HG02970 (cell line): Measurements from ENCODE around the gene PSMB10.

Experiments
- ATAC-seq: cut with Tn5 transposase; IDR thresholded peaks from one replicate; pipeline ENCODE4 v1.9.1; 2021; ENCODE audit warnings: mild to moderate bottlenecking, moderate library complexity, moderate number of reproducible peaks; ENCODE audit not compliant: unreplicated experiment, low FRiP score

PSMB10 gene

DNA sequence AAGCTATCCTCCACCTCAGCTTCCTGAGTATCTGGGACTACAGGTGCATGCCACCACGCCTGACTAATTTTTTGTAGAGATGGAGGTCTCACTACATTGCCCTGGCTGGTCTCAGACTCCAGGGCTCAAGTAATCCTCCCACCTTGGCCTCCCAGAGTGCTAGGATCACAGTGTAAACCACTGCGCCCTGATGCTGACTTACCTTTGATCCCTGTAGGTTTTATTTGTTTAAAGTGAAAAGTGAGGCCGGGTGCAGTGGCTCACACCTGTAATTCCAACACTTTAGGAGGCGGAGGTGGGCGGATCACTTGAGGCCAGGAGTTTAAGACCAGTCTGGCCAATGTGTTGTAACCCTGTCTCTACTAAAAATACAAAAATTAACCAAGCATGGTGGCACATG, 34.9 kb downstream of the PSMB10 start:
- no peak for ATAC-seq

DNA sequence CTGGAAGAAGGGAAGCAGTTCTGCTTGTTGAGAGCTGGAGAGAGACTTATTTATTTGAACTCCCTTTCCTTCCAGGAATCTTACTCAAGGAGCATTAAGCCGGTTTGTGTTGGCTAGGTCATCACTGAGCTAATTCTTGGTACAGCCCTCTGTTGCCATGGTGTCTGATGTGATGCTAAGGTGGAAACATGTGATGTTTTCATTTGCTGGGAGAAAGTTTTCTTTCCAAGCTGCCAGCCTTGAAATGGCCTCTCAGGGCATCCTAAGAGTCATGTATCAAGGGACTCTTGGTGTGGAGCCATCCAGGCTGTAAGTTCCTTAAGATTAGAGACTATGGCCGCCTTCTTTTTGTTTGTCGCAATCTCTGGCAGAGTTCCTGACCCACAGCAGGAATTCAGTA, 39.4 kb downstream of the PSMB10 start:
- ATAC-seq, result no peak

DNA sequence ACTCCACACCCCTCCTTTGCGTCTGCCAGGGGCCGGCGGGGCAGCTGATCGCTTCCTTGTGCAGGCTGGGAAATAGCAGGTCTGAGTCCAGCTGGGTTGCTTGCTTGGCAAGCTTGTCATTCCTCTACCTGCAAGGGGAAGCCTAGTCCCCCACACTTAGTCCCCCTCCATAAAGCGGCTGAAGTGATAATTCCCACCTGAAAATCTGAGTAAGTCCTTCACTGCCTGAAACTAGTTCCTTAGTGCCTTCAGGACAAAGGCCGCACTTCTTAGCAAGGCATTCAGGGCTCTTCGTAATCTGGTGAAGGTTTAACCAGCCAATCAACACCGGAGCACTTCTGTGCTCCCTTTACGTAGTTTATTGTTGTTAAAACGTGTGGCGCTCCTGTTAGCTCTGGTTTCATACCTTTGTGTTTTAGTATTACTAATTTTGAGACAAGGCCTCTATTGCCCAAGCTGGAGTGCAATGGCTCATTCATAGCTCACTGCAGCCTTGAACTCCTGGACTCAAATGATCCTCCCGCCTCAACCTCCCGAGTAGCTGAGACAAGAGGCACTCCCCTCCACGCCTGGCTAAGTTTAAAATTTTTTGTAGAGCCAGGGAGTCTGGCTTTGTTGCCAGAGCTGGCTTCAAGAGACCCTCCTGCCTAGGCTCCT, 42.8 kb downstream of the PSMB10 start:
- peak; percentile 3 for ATAC-seq

DNA sequence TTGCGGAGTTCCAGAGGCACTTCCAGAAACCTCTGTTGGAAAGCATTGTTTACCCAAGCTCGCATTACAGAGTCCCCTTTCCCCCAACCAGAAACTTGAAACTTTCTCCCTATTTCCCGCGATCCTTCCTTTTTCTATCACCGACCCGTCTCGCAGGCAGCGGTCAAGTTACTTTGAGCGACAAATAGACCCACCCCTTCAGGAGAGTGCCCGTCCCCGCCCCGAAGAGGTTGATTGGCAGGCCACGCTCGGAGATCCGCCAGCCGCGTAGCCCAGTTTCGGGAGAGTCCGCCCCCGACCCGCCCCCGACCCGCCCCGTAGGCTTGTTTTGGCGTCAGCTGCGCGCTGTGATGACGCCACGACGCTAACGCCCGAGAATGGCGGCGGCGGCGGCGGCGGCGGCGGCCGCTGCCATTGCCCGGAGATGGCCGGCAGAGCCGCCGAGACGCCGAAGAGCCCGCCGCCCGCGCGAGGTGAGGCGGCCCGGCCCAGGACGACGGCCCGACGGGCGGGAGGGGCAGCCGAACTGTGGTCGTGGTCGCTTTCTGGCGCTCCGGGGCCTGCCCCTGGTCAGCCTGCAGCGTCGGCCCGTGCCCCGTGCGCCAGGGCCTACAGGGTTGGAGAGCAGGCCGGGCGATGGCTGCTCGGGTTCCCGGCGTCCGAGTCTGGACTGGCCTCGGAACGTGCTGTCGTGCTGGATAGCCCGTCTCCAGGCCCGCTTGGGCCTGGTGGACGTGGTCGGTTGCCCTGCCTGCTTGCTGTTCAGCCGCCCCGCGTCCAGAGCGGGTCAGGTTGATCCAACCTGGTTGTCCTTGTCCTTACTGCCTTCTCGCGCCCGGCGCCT, 43.5 kb downstream of the PSMB10 start, which contains the start of gene PSKH1:
Gene PSKH1, plus strand, starts transcription at position 356 of the 844 bp plus-strand sequence. CDS start 15,496 bp downstream, outside the sequence.
- ATAC-seq, result peak; percentile 77

DNA sequence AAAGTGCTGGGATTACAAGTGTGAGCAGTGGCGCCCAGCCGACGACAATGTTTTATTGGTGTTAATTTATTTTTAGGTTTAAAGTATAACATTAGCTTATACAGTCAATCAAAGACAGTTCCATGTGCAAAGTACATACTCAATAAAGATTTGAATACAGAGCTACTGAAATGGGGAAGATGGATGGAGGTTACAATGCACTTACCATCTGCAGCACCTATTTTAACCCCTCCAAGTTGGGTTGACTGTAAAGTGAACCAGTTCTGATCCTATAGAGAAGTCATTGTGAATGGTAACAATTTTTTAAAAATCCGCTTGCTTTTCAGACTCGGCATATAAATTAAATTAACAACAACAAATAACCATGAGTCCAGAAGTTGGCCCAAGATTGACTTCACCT, 44.3 kb downstream of the PSMB10 start:
- no peak for ATAC-seq

DNA sequence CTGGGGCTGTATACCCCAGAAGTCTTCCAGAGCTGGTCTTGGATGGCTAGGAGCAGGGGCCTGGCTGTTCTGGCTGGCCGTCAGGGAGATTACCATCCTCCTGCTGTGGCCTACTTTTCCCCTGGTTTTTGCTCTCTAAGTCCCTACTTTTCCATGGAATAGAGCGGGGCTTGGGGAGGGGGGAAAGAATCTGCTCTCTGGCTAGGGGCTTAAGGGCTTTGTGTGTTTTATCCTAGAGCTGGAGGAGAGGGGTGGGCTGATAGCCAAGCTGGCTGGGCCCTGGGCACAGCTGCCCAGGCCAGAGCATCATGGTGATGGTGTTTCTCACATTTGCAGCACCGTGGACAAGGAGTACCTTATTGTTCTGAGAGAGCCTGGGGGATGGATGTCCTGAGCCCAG, 48.3 kb downstream of the PSMB10 start:
- ATAC-seq, result no peak

DNA sequence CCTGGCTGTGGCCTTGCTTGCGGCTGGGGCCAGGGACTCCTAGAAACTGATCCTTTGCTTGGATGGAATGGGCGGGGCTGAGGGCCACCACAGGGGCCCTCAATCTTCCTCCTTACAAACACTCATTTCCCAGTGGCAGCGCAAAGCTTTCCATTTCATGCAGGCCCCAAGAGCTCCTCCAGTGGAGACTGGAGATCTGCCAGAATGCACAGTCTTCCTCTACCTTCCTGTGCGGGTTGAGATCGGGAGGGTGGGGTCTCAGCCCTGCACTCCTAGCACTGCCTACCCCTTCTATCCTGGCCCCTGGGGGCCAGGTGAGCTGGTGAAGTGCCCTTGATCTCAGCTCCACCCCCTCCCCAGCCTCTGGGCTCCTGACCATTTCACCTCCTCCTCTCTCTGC, 50.3 kb downstream of the PSMB10 start:
- ATAC-seq, result no peak

DNA sequence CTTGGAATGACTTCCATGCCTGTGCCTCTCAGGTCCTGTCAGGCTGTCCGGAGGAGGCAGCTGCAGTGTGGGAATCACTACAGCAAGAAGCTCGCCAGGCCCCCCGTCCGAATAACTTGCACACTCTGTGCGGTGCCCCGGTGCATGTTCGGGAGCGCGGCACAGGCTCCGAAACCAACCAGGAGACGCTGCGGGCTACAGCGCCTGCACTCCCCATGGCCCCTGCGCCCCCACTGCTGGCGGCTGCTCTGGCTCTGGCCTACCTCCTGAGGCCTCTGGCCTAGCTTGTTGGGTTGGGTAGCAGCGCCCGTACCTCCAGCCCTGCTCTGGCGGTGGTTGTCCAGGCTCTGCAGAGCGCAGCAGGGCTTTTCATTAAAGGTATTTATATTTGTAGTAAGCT, 50.7 kb downstream of the PSMB10 start:
- no peak for ATAC-seq

DNA sequence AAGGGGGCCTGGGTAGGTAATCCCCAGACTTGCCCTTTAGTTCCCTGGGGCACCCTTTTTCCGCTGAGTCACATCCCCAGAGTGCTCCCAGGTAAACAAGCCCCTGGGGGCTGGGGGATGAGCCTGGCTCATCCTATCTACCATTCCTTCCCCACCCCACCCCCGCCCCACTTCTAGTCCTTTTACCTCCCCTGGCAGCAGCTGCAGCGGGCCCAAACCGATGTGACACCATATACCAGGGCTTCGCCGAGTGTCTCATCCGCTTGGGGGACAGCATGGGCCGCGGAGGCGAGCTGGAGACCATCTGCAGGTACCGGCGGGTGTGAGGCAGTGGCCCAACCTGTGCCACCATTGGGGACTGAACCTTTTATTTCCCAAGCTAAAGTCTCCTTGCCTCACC, 51.1 kb downstream of the PSMB10 start:
- ATAC-seq, result no peak

DNA sequence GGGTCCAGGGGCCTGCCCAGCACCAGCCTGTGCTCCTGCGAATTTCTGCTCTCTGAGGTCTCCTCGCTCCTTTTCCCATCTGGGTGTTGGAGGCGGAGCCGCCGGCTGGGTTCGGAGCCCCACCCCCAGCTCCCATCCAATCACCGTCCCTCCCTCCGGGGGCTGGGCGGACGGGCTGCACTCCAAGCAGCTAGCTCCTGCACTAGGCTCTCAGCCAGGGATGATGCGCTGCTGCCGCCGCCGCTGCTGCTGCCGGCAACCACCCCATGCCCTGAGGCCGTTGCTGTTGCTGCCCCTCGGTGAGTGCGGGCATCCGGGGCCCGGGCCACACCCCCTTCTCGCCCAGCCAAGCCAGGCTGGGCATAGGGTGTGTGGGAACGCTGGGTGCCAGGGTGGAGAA, 52.0 kb downstream of the PSMB10 start, which contains the start of gene NRN1L:
Gene NRN1L, plus strand, starts transcription at position 202 of the 400 bp plus-strand sequence. Its CDS starts 19 bp downstream, at position 221.
- no peak for ATAC-seq
